ENCODE results near the gene ADAM12. TPM values are rescaled to one million over a fixed set of nuclear protein-coding genes. Genes with fewer than 3 reads are reported as not detected.

Gene ADAM12
- polyA plus RNA-seq, 3 donors, result 0.05 TPM; not detected in 2

- intact Hi-C loops (cut with micrococcal nuclease), result loop anchor here in 1 of 2 donors (5.0 to 10.0 kb wide), 2 partner anchors 149 to 221 kb away; partner anchors contain the start of genes BCCIP, FANK1 and UROS
- no peak overlapping the region for H3K27ac ChIP-seq (ENCODE audit: low read depth in 1 of 2, low read length in 2 of 2)
- no peaks in the 10 kb centered on the region for H3K27me3 ChIP-seq (ENCODE audit: control insufficient read depth in 2 of 2, insufficient read depth in 2 of 2, low read length in 2 of 2)
- peaks cover 0 to 3% (median 0%) of the 10 kb centered on the region in 3 donors for H3K27me3 Mint-ChIP-seq (ENCODE audit: low read depth in 3 of 3)
- H3K79me2 ChIP-seq (ENCODE audit: insufficient read depth, low read length), result no peaks in the 10 kb centered on the region
- H3K4me2 ChIP-seq (replicated peaks; ENCODE audit: extremely low read depth, low read length, poor library complexity, severe bottlenecking), result no peak overlapping the region
- peaks cover 14 to 15% of the 10 kb centered on the region in 2 donors for H3K4me1 ChIP-seq (ENCODE audit: control insufficient read depth in 1 of 2, insufficient read depth in 2 of 2, low read length in 2 of 2)
- H3K4me1 Mint-ChIP-seq, result peaks cover 16% of the 10 kb centered on the region
- DNase-seq, result no peak
- no peak overlapping the region for H3K9ac ChIP-seq (ENCODE audit: insufficient read depth, low read length, poor library complexity, severe bottlenecking)
- H3K36me3 Mint-ChIP-seq, result no peaks in the 10 kb centered on the region
- no peak overlapping the region for H2AFZ ChIP-seq (ENCODE audit: insufficient read depth, low read depth, low read length, poor library complexity, severe bottlenecking)
- WGBS (ENCODE audit: insufficient coverage), result 90% methylated on average over 9 of the region's 10 CpGs
- H3K9me3 ChIP-seq (replicated peaks in 1 of 2; ENCODE audit: control insufficient read depth in 1 of 2, insufficient read depth in 1 of 2, low read length in 2 of 2), result no peaks in the 10 kb centered on the region
- no peak overlapping the region for H3K4me3 ChIP-seq (replicated peaks in 1 of 3; ENCODE audit: low read depth in 2 of 3, low read length in 3 of 3)
- H3K4me3 Mint-ChIP-seq, result no peak overlapping the region
- H4K20me1 ChIP-seq (ENCODE audit: insufficient read depth, low read length), result no peaks in the 10 kb centered on the region
- TF ChIP-seq CTCF (IDR thresholded peaks at IDR 0.05), result no peak
- no peaks in the 10 kb centered on the region for H3K9me3 Mint-ChIP-seq
- peak overlapping the region in 5 of 7 donors; percentile 13 to 99 (median 98) for H3K27ac Mint-ChIP-seq
- no peaks in the 10 kb centered on the region for H3K36me3 ChIP-seq (replicated peaks in 1 of 2; ENCODE audit: control insufficient read depth in 1 of 2, insufficient read depth in 2 of 2, low read length in 2 of 2)
These were observed 344.9 kb downstream of the ADAM12 start for GRCh38 chr10:126043389-126043788.

DNA sequence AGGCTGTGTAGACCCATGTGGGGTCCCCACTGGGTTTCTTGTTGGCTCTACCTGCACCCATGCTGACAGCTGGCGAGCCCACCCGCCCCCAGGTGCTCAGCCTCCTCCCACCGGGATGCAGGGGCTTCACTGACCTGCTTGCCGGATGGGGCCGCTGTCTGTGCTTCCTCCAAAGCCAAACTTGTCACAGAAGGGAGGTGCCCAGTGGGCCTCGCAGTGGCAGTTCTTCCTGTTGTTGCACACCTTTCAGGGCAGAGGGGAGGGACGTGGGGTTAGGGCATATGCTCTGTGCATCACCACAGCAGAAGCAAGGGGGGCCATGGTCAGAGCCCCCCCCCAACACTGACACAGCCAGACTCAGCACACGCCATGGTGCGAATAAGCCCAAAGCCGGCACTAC lies 345.4 kb downstream of the ADAM12 start:
- Mint-ChIP-seq H3K4me1 (peaks cover 16% of the 10 kb centered on the region), H3K27ac (peak overlapping the region in 5 of 7 donors; percentile 98 to 99 (median 98)), H3K4me3 (no peak overlapping the region), H3K9me3 (no peaks in the 10 kb centered on the region), H3K27me3 (ENCODE audit: low read depth in 3 of 3) (peaks cover 0 to 3% (median 0%) of the 10 kb centered on the region in 3 donors), H3K36me3 (no peaks in the 10 kb centered on the region)
- Histone ChIP-seq H3K36me3 (replicated peaks in 1 of 2; ENCODE audit: control insufficient read depth in 1 of 2, insufficient read depth in 2 of 2, low read length in 2 of 2) (no peaks in the 10 kb centered on the region), H3K27me3 (ENCODE audit: control insufficient read depth in 2 of 2, insufficient read depth in 2 of 2, low read length in 2 of 2) (no peaks in the 10 kb centered on the region), H2AFZ (ENCODE audit: insufficient read depth, low read depth, low read length, poor library complexity, severe bottlenecking) (no peak overlapping the region), H3K9ac (ENCODE audit: insufficient read depth, low read length, poor library complexity, severe bottlenecking) (no peak overlapping the region), H3K4me1 (ENCODE audit: control insufficient read depth in 1 of 2, insufficient read depth in 2 of 2, low read length in 2 of 2) (peaks cover 14 to 15% of the 10 kb centered on the region in 2 donors), H3K79me2 (ENCODE audit: insufficient read depth, low read length) (no peaks in the 10 kb centered on the region), H4K20me1 (ENCODE audit: insufficient read depth, low read length) (no peaks in the 10 kb centered on the region), H3K4me2 (replicated peaks; ENCODE audit: extremely low read depth, low read length, poor library complexity, severe bottlenecking) (no peak overlapping the region), H3K4me3 (replicated peaks in 1 of 3; ENCODE audit: low read depth in 2 of 3, low read length in 3 of 3) (no peak overlapping the region), H3K27ac (ENCODE audit: low read depth in 1 of 2, low read length in 2 of 2) (peak overlapping the region in 1 of 2 donors; percentile 87), H3K9me3 (replicated peaks in 1 of 2; ENCODE audit: control insufficient read depth in 1 of 2, insufficient read depth in 1 of 2, low read length in 2 of 2) (no peaks in the 10 kb centered on the region)
- intact Hi-C loops (cut with micrococcal nuclease), result loop anchor here in 1 of 2 donors (5.0 to 10.0 kb wide), 2 partner anchors 148 to 221 kb away; partner anchors contain the start of genes BCCIP, FANK1 and UROS
- TF ChIP-seq CTCF (IDR thresholded peaks at IDR 0.05), result no peak
- no peak for DNase-seq
- WGBS (ENCODE audit: insufficient coverage), result 87% methylated on average over 3 of the region's 10 CpGs
